GM10266 (cell line): ENCODE measurements around the gene SLC25A36.

Source experiments
- DNase-seq: peaks from one replicate; pipeline ENCODE4 v3.0.0; 2012; ENCODE audit errors: extremely low spot score
- CTCF ChIP-seq: IDR thresholded peaks from 2 replicates; pipeline ENCODE4 v1.5.1; 2012; ENCODE audit warnings: mild to moderate bottlenecking, low read depth; ENCODE audit not compliant: control insufficient read depth, insufficient read depth; ENCODE audit errors: missing control alignments

SLC25A36 gene

GRCh38 chr3:140914384-140914945 lies 27.2 kb upstream of the SLC25A36 start:
- DNase-seq: no peak
- no peak for TF ChIP-seq CTCF

GRCh38 chr3:140916603-140917002 lies 25.0 kb upstream of the SLC25A36 start:
- no peak for TF ChIP-seq CTCF
- DNase-seq: no peak

GRCh38 chr3:140917772-140918171 lies 23.9 kb upstream of the SLC25A36 start:
- no peak for DNase-seq
- TF ChIP-seq CTCF: no peak

- DNase-seq: no peak
- TF ChIP-seq CTCF: no peak
Measured at GRCh38 chr3:140920029-140920428, 21.6 kb upstream of the SLC25A36 start.

GRCh38 chr3:140922634-140923033 lies 19.0 kb upstream of the SLC25A36 start:
- DNase-seq: peak; percentile 25
- peak; percentile 29 for TF ChIP-seq CTCF

- TF ChIP-seq CTCF: no peak
Measured at GRCh38 chr3:140924097-140924873, 17.4 kb upstream of the SLC25A36 start.

More at GRCh38 chr3:140924097-140924873, 17.4 kb upstream of the SLC25A36 start:
- DNase-seq: no peak
